Measurements from ENCODE around the gene ORC5. TPM values are rescaled to one million over a fixed set of nuclear protein-coding genes. Genes with fewer than 3 reads are reported as not detected.

ORC5 gene
- polyA plus RNA-seq, 2 donors: 2.8 to 9.6 TPM

Other genes with a start within 250 kb of the ORC5 start
- gene RELN, start 218.4 kb downstream of the ORC5 start, polyA plus RNA-seq: under 1 TPM; 0.10 to 0.65 TPM
- gene LHFPL3, start 120.6 kb upstream of the ORC5 start, polyA plus RNA-seq: not detected

Measured in esophagus (tissue), 2 donors.